ENCODE data around the gene TBCC.
"Not testable (repeated sequence)": the region's sequence is repeated elsewhere in the genome, so short reads cannot be mapped to it uniquely, and the experiment has no call there.

Gene TBCC, protein sequence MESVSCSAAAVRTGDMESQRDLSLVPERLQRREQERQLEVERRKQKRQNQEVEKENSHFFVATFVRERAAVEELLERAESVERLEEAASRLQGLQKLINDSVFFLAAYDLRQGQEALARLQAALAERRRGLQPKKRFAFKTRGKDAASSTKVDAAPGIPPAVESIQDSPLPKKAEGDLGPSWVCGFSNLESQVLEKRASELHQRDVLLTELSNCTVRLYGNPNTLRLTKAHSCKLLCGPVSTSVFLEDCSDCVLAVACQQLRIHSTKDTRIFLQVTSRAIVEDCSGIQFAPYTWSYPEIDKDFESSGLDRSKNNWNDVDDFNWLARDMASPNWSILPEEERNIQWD

DNA sequence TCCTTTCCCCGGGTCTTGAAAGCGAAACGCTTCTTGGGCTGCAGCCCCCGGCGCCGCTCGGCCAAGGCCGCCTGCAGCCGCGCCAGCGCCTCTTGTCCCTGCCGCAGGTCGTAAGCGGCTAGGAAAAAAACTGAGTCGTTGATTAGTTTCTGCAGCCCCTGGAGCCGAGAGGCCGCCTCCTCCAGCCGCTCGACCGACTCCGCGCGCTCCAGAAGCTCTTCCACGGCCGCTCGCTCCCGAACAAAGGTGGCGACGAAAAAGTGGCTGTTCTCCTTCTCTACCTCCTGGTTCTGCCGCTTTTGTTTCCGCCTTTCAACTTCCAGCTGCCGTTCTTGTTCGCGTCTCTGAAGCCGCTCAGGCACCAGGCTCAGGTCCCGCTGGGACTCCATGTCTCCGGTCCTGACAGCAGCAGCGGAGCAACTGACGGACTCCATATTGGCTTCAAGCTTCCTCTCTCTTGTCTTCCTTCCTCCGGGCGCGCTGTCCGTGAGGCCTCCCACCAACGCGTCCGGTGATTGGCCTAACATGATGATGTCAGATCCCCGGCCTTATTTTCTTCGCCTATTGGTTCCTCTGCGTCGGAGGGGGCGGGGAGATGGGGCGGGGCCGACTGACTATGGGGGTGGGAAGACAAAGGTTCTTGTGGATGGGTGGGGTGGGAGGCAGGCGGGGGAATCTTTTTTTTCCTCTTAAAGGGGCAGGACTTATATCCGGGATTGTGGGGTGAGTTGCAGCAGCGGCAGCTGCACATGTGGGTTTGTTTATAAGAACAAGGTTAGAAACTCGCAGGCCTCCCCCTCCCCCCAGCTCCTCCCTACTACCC lies at the start of gene TBCC:
Gene TBCC (minus strand): TSS at position 464 of the 823 bp plus-strand sequence. CDS start 30 bp downstream, at position 434.
- peak; percentile 98 for DNase-seq (ENCODE audit: low spot score)

DNA sequence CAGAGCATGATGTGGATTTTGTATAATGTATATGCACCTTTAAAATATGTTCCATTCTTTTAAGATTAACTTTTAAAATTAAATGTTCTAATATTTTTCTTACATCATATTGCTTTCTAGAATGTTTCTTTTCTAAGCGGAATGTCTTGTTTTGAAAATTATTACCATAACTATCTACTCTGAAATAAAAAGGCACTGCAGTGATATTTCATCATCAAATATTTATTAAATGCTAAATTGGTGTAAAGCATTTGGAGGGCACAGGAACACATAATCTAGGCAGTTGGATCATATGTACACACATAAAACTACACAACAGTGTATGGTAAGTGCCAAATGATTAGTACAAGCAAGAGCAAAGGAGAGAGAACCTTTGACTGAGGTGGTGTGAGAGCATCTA lies 49.7 kb upstream of the TBCC start:
- no peak for DNase-seq (ENCODE audit: low spot score)

DNA sequence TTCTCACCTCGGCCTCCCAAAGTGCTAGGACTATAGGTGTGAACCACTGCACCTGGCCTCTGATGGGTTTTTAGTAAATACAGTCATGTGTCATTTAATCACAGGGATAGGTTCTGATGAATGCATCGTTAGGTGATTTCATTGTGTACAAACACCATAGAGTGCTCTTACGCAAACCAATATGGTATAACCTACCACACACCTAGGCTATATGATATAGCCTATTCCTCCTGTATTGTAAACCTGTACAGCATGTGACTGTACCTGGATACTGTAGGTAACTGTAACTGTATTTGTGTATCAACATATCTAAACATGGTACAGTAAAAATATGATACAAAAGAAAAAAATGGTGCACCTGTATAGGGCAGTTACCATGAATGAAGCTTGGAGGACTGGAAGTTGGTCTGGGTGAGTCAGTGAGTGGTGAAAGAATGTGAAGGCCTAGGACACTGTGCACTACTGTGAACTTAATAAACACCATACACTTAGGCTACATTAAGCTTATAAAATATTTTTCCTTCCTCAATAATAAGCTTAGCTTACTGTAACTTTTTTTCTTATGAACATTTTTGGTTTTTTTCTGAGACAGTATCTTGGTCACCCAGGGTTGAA lies 45.9 kb upstream of the TBCC start:
- no peak for DNase-seq (ENCODE audit: low spot score)

DNA sequence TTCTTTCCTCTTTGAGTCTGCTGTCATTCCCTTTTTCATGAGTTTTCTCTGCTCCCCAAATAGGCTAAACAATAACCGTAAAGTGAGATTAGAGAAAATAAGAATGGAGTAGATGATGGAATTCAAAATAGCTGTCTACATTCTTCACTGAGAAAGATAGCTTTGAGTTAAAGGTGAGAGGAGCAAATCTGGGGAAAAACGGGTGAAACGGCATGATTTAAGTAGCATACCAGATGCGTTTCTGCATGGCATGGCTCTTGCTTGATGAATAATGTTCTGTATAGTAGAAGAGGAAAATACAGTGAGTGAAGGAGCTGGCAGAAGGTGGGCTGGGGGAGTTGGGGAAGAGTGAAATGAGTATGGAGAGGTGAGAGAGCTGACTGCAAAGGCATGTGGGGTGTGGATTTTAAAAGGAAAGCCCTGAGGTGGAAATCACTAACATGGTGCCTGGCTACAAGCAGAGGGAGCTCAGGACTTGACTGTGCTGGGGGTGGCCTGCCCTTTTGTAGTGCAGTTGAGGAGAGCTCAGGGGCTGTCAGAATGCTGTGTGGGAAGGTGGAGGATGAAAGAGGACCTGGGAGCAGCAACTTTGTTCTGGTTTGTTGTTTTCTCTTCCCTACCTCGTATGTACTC lies 44.8 kb upstream of the TBCC start:
- no peak for DNase-seq (ENCODE audit: low spot score)

DNA sequence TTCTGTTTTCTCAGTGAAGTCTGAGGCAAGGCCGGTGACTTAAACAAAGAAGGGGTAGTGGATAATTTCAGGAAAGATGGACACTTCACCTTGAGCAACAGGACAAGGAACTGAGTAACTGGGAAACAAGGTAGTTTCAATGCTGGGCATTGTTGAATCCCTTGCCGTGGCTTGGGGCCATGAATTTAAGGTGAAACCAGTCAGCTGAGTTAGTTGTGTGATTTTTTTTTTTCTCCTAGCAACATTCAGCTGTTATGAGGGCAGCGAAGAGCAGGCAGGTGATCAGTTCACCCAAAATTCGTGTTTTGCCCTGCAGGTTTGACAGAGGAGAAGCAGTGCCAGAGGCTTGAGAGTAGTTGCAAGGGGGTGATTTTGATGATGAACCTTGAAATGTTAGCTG lies 42.8 kb upstream of the TBCC start:
- no peak for DNase-seq (ENCODE audit: low spot score)

DNA sequence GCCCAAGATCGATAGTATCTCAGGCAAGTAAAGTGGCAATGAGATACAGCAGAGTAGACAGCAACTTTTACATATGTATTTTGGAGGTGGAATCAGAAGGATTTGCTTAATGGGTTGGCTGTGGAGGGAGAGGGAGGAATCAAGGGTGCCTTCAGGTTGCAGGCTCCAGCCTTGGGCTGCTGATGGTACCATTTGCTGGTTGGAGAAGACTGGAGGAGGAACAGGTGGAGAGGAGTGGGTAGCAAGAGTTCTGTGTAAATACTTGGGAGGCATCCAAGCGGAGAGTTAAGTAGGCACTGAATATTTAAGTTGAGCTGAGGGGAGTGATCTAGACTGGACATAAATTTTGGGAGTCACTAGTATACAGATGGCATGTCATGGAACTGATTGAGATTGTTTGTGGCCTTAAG lies 41.2 kb upstream of the TBCC start:
- no peak for DNase-seq (ENCODE audit: low spot score)

DNA sequence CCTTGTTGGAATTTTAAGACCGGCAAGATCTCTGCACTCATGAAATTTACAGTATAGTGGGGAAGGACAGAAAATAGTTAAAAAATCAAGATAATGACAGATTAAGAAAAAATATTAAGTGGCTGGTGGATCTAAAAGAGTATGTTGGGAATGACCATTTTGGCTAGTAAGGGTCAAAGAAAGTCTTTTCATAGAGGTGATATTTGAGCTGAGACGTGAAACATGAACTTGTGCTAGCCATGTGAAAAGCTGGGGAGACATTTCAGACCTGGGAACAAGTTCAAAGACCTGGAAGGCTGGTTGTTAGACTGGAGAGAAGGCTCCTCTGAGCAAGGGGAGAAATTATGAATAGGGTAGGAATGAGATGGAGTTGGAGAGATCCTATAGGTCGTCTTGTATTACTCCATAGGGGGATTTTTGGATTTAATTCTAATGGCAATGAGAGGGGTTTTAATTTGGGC lies 40.7 kb upstream of the TBCC start:
- DNase-seq (ENCODE audit: low spot score) = no peak

DNA sequence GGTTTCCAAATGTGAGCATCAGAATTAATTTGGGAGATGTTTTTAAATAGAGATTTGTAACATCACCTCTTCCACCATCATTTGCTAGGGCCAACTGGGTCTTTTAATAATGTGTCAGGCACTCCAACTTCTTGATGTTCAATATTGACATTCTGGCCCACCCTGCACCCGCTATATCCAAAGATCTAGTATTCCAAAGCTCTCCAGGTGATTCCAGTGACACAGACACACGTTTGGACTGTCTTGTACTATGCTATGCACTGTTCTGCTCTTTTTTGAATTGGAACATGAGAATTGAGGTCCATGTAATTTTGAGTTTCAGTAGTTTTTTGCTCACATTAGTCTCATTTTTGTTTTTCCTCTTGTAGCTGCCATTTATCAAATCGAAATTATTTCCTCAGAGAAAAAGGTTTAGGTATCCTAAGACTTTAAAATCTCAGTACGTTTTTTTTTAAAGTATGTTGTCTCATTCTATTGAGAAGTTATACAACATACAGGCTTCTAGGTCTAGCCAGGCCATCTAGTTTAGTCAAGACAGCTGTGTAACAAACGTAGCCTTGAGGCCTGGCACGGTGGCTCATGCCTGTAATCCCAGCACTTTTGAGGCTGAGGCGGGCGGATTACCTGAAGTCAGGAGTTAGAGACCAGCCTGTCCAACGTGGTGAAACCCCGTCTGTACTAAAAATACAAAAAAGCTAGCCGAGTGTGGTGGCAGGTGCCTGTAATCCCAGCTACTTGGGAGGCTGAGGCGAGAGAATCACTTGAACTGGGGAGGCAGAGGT lies 39.0 kb upstream of the TBCC start:
- DNase-seq (ENCODE audit: low spot score) = no peak

DNA sequence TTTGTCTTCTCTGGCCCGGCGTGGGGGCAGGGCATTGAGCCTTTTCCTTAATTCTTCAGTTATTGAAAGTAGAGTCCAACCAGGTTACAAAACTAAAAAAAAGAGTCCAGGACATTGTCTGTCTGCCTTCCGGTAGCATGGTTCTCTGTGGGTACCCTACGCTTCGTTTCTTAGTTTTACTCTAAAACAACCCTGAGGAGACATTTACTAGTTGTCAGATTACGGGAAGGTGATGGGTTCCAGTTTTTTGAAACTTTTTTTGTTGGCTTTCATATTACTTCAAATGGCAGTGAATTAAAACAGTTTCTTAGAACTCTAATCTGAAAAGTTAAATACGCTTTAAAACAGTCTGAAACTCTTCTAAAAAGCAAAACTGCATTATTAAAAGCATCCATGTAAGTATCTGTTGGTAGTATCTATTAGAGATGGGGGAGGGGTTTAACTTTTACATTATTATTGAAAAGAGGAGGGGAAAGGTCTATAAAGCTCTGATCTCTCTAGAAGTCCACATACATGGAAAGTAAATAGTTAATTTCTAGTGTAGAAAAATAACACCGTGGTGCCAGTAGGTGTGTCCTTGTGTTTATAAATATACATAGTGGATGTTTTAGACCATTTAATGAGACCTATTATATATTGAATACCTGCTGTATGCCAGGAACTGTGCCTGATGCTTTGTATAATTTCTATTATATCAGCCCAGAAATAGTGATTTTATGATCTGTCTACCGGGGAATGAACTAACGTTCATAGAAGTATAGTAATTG lies 38.2 kb upstream of the TBCC start:
- no peak for DNase-seq (ENCODE audit: low spot score)

DNA sequence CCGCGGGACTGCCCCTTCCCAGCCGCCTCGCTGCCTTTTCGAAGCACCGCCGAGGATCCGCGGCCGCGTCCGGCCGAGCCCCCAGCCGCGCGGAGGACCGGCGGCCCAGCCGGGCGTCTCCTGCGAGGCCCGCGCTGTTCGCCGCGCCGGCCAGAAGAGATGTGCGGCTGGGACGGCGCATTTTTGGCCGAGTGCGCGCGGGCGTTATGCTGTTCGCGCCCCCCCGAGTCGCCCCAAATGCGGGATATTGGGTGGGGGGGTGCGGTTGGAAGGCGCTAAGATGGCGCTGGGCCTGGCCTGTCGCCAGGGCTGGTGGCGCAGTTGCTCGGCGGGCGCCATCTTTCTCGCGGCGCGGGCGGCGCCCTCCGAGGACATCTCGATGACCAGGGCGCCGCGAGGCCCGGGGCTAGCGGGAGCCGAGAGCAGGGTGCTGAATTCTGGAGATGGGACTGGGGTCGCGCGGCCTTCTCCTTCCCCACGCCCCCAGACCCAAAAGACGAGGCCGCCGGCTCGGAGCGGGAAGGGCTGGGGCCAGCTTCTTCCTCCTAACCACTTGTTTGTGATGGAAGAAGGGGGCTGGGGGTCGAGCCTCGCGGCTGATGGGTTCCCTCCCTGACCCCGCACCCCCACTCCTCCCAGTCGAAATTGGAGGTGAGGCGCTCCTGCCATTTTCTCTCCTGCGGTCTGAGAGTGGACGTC lies 37.4 kb upstream of the TBCC start:
- peak; percentile 92 for DNase-seq (ENCODE audit: low spot score)

DNA sequence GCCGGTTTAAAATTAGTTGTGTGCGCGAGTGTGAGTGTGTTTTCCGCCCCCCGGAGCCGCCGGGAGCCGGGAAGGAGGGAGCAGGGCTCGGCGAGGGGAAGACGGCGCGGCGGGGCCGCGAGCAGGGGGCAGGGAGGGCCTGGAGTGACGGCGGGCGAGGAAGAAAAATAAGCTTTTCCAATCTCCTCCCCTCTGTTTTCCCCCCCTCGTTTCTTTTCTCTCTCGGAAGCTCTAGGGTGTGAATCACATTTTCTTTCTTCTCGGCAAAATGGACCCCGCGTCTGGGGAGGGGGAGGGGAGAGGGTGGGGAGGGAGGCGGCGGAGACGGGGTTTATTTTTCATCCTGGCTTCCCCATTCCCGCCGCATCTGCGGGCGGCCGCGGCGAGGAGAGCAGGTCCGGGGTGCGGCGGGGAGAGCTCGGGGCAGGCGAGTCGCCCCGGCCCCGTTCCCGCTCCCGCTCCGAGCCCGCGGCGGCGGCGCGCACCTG lies 36.8 kb upstream of the TBCC start:
- peak; percentile 91 for DNase-seq (ENCODE audit: low spot score)

DNA sequence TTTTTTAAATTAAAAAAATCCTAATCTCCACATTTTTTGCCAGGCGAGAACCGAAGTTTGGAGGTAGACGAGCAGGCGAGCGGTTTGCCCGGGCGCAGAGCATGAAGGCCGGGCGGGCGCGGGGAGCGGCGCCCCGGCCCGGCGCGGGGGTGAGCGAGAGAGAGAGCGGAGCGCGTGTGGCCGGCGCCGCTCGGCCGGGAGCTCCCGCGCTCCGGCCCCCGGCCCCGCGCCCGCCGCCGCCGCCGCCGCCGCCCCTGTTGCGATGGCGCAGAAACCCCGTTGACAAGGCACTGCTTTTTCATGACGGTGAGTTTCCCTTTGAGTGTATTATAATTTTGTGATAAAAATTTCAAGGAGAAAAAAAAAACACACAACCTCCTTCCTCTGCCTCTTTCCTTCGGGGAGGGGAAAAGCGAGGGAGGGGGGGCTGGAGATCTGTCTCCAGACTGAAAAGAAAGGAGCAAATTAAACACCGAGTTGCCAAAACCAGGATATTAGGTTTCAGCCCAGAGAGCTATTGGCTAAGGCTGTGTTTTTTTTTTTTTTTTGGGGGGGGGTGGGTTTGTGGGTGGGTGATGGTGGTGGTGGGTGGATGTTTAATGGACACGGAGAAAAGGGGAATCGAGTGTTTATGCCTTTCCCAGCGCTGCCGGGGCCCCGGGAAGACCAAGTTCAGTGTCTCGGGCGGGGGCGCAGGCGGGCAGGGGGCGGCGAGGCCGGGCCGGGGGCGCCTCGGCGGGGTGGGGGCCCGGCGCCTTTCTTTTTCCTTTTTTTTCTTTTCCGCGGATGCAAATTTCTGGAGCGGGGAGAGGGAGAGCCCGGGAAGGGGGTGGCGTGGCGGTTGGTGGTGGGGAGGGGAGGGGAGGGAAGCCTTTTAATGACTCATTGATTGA lies 36.1 kb upstream of the TBCC start, which contains the start of gene BICRAL:
Gene BICRAL (plus strand): TSS at position 257 of the 893 bp plus-strand sequence. CDS start 39,971 bp downstream, outside the sequence.
- DNase-seq (ENCODE audit: low spot score) = peak; percentile 82

DNA sequence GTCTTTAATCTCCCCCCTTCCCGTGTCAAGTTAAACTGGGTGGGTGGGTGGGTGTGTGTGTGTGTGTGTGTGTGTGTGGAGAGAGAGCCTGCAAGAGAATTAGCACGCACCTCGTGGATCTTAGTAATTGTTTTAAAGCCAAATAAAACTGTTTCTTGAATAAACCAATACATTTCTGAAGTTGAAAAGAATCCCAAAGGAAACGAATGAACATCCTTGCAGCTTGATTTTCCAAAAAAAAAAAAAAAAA lies 35.6 kb upstream of the TBCC start:
- no peak for DNase-seq (ENCODE audit: low spot score)

DNA sequence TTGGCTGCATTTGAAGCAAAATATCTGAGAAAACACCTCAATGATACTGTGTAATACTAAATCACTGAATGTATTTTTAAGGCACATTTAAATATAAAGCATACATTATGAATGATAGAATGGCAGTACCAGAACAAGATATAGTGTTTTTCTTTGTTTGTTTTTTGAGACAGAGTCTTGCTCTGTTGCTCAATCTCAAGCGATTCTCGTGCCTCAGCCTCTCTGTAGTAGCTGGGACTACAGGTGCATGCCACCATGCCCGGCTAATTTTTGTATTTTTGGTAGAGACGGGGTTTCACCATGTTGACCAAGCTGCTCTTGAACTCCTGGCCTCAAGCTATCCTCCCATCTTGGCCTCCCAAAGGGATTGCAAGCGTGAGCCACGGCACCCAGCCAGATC lies 33.6 kb upstream of the TBCC start:
- no peak for DNase-seq (ENCODE audit: low spot score)

DNA sequence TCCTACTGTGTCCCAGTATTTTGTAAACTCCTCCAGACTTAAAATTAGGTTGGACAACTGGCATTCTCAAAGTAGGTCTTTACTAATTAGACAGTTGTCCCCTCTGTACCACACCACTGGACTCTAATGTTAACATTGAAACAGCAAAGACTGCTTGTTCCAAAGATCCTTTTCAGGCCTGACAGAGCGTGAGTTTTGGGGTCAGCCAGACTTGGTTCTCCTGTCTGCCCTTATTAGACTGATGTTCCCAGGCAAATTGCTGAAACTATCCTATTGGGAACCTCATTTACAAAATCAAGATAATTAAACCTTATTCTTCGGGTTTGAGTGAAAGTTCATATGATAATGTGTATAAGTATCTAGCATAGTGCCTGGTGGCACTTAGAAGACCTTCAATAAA lies 32.2 kb upstream of the TBCC start:
- no peak for DNase-seq (ENCODE audit: low spot score)

DNA sequence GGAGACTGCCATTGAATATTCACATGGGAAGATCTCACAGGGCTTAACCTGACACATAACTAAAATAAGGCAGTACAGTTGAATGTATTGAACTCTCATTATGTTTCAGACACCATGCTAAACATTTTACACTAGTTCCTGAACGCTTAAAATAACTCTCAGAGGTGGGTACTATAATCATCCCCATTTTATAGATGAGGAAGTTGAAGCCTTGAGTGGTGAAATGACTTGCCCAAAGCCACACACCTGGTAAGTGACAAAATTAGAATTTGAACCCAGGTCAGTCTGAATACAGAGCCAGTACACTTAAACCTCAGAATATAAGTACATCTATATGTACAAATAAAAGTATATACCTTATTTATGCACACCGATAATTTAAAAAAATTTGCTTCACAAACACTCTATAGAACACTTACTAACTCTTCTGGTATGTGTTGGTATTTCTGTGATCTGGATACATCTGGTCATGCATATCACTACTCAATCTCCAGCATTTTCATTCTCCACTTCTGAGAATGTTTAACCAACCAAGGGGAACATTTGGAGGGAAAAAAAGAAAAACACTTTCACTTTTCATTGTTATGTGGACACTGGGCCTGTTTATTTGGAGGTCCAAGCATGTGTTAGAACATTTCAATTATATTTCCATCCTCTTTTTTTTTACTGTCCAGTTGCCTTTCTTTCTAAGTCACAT lies 31.4 kb upstream of the TBCC start:
- no peak for DNase-seq (ENCODE audit: low spot score)

DNA sequence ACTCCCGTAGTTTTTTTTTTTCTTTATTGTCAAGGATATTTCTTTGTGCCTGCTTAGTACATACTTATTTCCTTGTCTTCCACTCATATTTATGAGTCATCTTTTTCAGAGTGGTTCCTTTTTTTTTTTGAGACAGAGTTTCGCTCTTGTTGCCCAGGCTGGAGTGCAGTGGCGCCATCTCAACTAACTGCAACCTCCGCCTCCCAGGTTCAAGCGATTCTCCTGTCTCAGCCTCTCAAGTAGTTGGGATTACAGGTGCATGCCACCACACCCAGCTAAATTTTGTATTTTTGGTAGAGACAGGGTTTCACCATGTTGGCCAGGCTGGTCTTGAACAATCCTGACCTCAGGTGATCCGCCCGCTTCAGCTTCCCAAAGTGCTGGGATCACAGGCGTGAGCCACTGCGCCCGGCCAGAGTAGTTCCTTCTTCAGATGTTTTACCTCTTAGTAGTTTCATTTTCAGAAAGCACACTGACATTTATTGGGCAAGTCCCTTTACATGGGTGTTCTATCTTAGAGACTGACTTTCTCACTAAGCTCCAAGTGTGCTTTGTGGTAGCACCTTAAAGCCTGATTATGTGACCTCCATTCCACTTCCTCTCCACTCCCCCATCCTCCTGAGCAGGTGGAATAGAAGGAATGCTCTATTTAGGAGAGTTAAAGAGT lies 29.1 kb upstream of the TBCC start:
- not testable (repeated sequence) for DNase-seq (ENCODE audit: low spot score)

DNA sequence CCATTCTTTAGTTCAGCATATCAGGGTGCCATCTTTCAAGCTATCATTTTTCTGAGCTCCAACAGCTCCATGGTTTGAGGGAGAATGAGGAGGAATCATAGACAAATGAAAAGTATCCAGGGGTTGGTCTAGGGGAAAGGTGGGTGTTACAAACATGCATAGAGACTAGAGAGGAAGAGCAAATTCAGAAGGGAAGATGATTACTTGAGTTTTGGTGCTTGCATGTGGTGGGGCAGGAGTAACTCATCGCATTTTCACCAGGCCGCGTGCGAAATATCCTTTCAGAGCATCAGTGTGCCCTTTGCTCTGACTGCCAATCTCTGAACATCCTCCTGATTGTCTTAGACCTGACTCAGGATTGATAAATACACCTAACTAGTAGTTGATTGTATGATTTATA lies 28.3 kb upstream of the TBCC start:
- no peak for DNase-seq (ENCODE audit: low spot score)

All from left forelimb (tissue), 1 donor.